Neural cell (in vitro differentiated cells): ENCODE data around the gene ANKRD44.

Experiments used
- CTCF ChIP-seq: fragments of 450-650 bp; IDR thresholded peaks from 2 replicates; pipeline ENCODE4 v1.5.1; 2014; ENCODE audit warnings: antibody characterized with exemption, mild to moderate bottlenecking, moderate library complexity; ENCODE audit not compliant: poor library complexity, severe bottlenecking
- SMC3 ChIP-seq: fragments of 450-650 bp; conservative IDR thresholded peaks from 2 replicates; pipeline ENCODE4 v1.6.1; 2014; ENCODE audit warnings: antibody characterized with exemption, mild to moderate bottlenecking, moderate library complexity; ENCODE audit not compliant: poor library complexity
- TAF1 ChIP-seq: IDR thresholded peaks from 2 replicates; pipeline ENCODE4 v1.6.1; 2012; ENCODE audit warnings: low read depth

GRCh38 chr2:197156771-197157170 lies 153.8 kb downstream of the ANKRD44 start:
- TF ChIP-seq CTCF (no peak), SMC3 (no peak), TAF1 (no peak)
